Transverse colon (tissue), 3 donors: ENCODE measurements around the gene EPGN.

Experiments
- CTCF ChIP-seq, 5 experiments: fragments of 200-600 bp in 3 of 5; fragments of 450-650 bp in 2 of 5; sonication (generic) in 3 of 5; IDR thresholded peaks; 1 replicate in 2 of 5; 2 replicates in 3 of 5; pipeline ENCODE4 v1.5.1; 2016 to 2017; ENCODE audit warnings: antibody characterized with exemption in 5 of 5, inconsistent platforms in 3 of 5, mild to moderate bottlenecking in 2 of 5, moderate library complexity in 1 of 5
- EP300 ChIP-seq: sonication (generic); formaldehyde crosslinking; IDR thresholded peaks from one replicate; pipeline ENCODE4 v1.6.1; 2017; ENCODE audit warnings: antibody characterized with exemption, low read depth
- POLR2A ChIP-seq: fragments of 450-650 bp; IDR thresholded peaks from one replicate; pipeline ENCODE4 v1.6.1; 2016; ENCODE audit warnings: antibody characterized with exemption, mild to moderate bottlenecking, moderate library complexity

GRCh38 chr4:74322301-74322700, 14.0 kb downstream of the EPGN start:
- TF ChIP-seq CTCF (IDR thresholded peaks at IDR 0.05) = no peak
- no peak for TF ChIP-seq POLR2A
- no peak for TF ChIP-seq EP300
